ENCODE data around the gene ACSF3.

Gene ACSF3

DNA sequence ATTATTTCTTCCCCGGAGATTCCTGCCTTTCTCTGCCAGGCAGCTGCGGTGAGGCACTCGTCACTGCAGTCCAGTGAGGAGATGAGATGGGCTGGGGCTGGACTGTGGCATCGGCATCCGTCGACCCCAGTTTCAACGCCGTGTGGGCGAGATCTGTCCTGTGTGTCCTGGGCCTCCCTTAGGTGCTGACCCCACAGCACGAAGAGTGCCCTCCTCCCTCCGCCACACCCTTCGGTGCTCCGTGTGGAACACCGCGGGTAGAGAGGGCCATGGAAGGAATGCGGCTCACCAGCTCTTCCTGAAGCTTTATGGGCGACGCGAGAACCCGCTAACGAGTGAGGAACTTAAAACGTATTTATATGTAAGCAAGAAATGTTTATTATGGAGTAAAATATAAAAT, 17.6 kb downstream of the ACSF3 start:
- H3K9me2 ChIP-seq (ENCODE audit: low read depth, low read length): no peaks in the 10 kb centered on the region
- H3F3A ChIP-seq (ENCODE audit: insufficient read depth, low read length): no peaks in the 10 kb centered on the region
- H3K79me2 ChIP-seq (ENCODE audit: insufficient read depth, low read length): 0 out of 2 replicates have a peak, but pooled peaks cover 10% of the 10 kb centered on the region
- H4K20me1 ChIP-seq (ENCODE audit: insufficient read depth, low read length): no peaks in the 10 kb centered on the region
- no peak overlapping the region for H2AFZ ChIP-seq (ENCODE audit: low read length)
- no peak overlapping the region for H3K4me3 ChIP-seq (ENCODE audit: low read depth, low read length, poor library complexity, severe bottlenecking)
- peaks cover 4% of the 10 kb centered on the region; the same call in 1 of the 2 replicates for H3K9me3 ChIP-seq (ENCODE audit: low read length)
- no peak for TF ChIP-seq EZH2 (IDR thresholded peaks at IDR 0.05; ENCODE audit: borderline replicate concordance, low read length)
- H3K27ac ChIP-seq (ENCODE audit: low read depth, low read length, poor library complexity, severe bottlenecking): peak overlapping the region; percentile 97
- H3K4me2 ChIP-seq (ENCODE audit: low read length): no peak overlapping the region
- H3K9ac ChIP-seq (ENCODE audit: low read length): no peak overlapping the region
- H3K27me3 ChIP-seq (ENCODE audit: insufficient read depth, low read length): no peaks in the 10 kb centered on the region
- peaks cover 91% of the 10 kb centered on the region for H3K36me3 ChIP-seq (ENCODE audit: insufficient read depth, low read length)
- H3K4me1 ChIP-seq (ENCODE audit: insufficient read depth, low read length, severe bottlenecking): peaks cover 61% of the 10 kb centered on the region

DNA sequence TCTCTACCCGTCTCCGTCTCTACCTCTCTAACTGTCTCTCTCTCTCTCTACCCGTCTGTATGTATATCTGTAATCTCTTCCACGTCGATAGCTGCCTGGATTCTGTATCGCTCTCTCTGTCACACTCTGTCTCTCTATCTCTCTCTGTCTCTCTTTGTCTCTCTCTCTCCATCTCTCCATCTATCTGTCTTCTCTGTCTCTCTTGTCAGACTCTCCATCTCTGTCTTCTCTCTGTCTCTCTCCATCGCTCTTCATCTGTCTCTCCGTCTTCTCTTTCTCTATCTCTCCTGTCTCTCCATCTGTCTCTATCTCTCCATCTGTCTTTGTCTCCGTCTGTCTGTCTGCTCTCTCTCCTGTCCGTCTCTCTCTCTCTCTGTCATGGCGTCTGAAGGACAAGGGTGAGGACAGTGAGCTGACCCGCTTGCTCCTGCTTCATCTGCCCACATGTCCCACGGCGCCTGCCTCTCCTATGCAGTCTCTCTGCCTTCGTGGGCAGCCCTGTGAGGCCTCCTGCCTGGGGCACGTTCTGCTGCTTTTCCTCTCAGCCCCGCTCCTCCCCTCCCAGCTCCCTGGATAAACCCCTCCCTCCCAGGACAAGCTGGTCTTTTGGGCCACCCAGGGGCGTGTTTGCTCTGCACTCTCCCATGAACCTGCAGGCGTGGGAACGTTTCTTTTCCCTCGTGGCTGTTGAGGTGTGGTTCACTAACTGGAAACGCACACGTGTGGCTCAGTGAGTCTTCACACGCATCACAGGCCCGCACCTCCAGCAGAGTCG, 18.9 kb downstream of the ACSF3 start:
- Histone ChIP-seq H3K79me2 (ENCODE audit: insufficient read depth, low read length) (0 out of 2 replicates have a peak, but pooled peaks cover 10% of the 10 kb centered on the region), H2AFZ (ENCODE audit: low read length) (no peak overlapping the region), H4K20me1 (ENCODE audit: insufficient read depth, low read length) (no peaks in the 10 kb centered on the region), H3K9me3 (ENCODE audit: low read length) (no peaks in the 10 kb centered on the region), H3K27me3 (ENCODE audit: insufficient read depth, low read length) (no peaks in the 10 kb centered on the region), H3F3A (ENCODE audit: insufficient read depth, low read length) (no peaks in the 10 kb centered on the region), H3K36me3 (ENCODE audit: insufficient read depth, low read length) (peaks cover 91% of the 10 kb centered on the region), H3K27ac (ENCODE audit: low read depth, low read length, poor library complexity, severe bottlenecking) (peak overlapping the region; percentile 97), H3K9me2 (ENCODE audit: low read depth, low read length) (no peaks in the 10 kb centered on the region), H3K4me1 (ENCODE audit: insufficient read depth, low read length, severe bottlenecking) (peaks cover 61% of the 10 kb centered on the region), H3K4me2 (ENCODE audit: low read length) (peak overlapping the region; percentile 61; the same call in 1 of the 2 replicates), H3K9ac (ENCODE audit: low read length) (peak overlapping the region; percentile 62), H3K4me3 (ENCODE audit: low read depth, low read length, poor library complexity, severe bottlenecking) (peak overlapping the region; percentile 44)
- TF ChIP-seq EZH2 (IDR thresholded peaks at IDR 0.05; ENCODE audit: borderline replicate concordance, low read length): no peak
- TF ChIP-seq, protein P1, sequence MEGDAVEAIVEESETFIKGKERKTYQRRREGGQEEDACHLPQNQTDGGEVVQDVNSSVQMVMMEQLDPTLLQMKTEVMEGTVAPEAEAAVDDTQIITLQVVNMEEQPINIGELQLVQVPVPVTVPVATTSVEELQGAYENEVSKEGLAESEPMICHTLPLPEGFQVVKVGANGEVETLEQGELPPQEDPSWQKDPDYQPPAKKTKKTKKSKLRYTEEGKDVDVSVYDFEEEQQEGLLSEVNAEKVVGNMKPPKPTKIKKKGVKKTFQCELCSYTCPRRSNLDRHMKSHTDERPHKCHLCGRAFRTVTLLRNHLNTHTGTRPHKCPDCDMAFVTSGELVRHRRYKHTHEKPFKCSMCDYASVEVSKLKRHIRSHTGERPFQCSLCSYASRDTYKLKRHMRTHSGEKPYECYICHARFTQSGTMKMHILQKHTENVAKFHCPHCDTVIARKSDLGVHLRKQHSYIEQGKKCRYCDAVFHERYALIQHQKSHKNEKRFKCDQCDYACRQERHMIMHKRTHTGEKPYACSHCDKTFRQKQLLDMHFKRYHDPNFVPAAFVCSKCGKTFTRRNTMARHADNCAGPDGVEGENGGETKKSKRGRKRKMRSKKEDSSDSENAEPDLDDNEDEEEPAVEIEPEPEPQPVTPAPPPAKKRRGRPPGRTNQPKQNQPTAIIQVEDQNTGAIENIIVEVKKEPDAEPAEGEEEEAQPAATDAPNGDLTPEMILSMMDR (IDR thresholded peaks at IDR 0.05; ENCODE audit: low read length): no peak

DNA sequence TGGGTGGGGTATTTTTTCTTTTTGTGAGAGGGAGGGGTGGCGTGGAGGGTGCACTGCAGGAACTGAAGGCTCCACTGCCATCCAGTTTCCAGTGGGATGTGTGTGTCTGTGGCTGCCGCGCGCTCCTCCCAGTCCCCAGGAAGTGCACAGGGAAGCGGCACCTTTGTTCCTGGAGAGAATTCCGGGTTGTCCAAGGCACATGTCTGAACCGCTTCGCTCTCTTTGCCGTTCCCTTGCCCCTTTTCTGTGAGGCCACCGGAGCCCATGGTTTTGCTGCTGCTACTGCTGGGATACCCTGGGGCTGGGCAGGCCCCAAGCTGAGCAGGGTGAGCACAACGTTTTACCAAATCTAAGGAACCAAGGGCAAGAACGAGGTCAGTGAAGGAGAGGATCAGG, 19.5 kb downstream of the ACSF3 start:
- H3K36me3 ChIP-seq (ENCODE audit: insufficient read depth, low read length): peaks cover 91% of the 10 kb centered on the region
- TF ChIP-seq EZH2 (IDR thresholded peaks at IDR 0.05; ENCODE audit: borderline replicate concordance, low read length): no peak
- TF ChIP-seq, protein P1 (IDR thresholded peaks at IDR 0.05; ENCODE audit: low read length): no peak
- no peak overlapping the region for H2AFZ ChIP-seq (ENCODE audit: low read length)

More for the DNA sequence above, 19.5 kb downstream of the ACSF3 start:
- Histone ChIP-seq H3F3A (ENCODE audit: insufficient read depth, low read length) (no peaks in the 10 kb centered on the region), H4K20me1 (ENCODE audit: insufficient read depth, low read length) (no peaks in the 10 kb centered on the region), H3K79me2 (ENCODE audit: insufficient read depth, low read length) (0 out of 2 replicates have a peak, but pooled peaks cover 10% of the 10 kb centered on the region), H3K4me2 (ENCODE audit: low read length) (peak overlapping the region; percentile 61), H3K4me3 (ENCODE audit: low read depth, low read length, poor library complexity, severe bottlenecking) (peak overlapping the region; percentile 44), H3K27me3 (ENCODE audit: insufficient read depth, low read length) (no peaks in the 10 kb centered on the region), H3K9me3 (ENCODE audit: low read length) (no peaks in the 10 kb centered on the region), H3K4me1 (ENCODE audit: insufficient read depth, low read length, severe bottlenecking) (peaks cover 61% of the 10 kb centered on the region), H3K27ac (ENCODE audit: low read depth, low read length, poor library complexity, severe bottlenecking) (peak overlapping the region; percentile 97), H3K9ac (ENCODE audit: low read length) (peak overlapping the region; percentile 62), H3K9me2 (ENCODE audit: low read depth, low read length) (no peaks in the 10 kb centered on the region)

Data from OCI-LY1 (cell line).